Endodermal cell (in vitro differentiated cells): ENCODE results near the gene OTUD1. TPM values are rescaled to one million over a fixed set of nuclear protein-coding genes. Genes with fewer than 3 reads are reported as not detected.

Experiments used
- DNase-seq: peaks from one replicate; pipeline ENCODE4 v3.0.0-alpha.2; 2017
- H3K27ac ChIP-seq: 2 replicates; pipeline ENCODE4 v1.5.1; 2013; ENCODE audit warnings: mild to moderate bottlenecking, low read depth, low read length, moderate library complexity
- H3K27me3 ChIP-seq: 2 replicates; pipeline ENCODE4 v1.6.1; 2013; ENCODE audit warnings: mild to moderate bottlenecking, low read length, moderate library complexity; ENCODE audit not compliant: insufficient read depth, control insufficient read depth, poor library complexity, severe bottlenecking
- H3K36me3 ChIP-seq: 2 replicates; pipeline ENCODE4 v1.7.0; 2013; ENCODE audit warnings: mild to moderate bottlenecking, low read length, moderate library complexity; ENCODE audit not compliant: control insufficient read depth, insufficient read depth
- H3K4me1 ChIP-seq: one replicate; pipeline ENCODE4 v1.7.0; 2013; ENCODE audit warnings: low read length; ENCODE audit not compliant: control insufficient read depth, insufficient read depth
- H3K4me3 ChIP-seq: 2 replicates; pipeline ENCODE4 v1.5.1; 2013; ENCODE audit warnings: mild to moderate bottlenecking, low read length, moderate library complexity
- H3K9ac ChIP-seq: 2 replicates; pipeline ENCODE4 v1.6.1; 2013; ENCODE audit warnings: mild to moderate bottlenecking, low read length, moderate library complexity; ENCODE audit not compliant: poor library complexity, severe bottlenecking; ENCODE audit errors: extremely low read depth
- H3K9me3 ChIP-seq: 2 replicates; pipeline ENCODE4 v1.6.1; 2013; ENCODE audit warnings: mild to moderate bottlenecking, low read length, moderate library complexity; ENCODE audit not compliant: control insufficient read depth
- H3K27ac Mint-ChIP-seq: 2 replicates; pipeline ENCODE4 v1.8.0; 2020; ENCODE audit warnings: mixed read lengths
- H3K27me3 Mint-ChIP-seq: 2 replicates; pipeline ENCODE4 v1.8.0; 2021; ENCODE audit warnings: mild to moderate bottlenecking, mixed read lengths; ENCODE audit not compliant: insufficient read depth
- H3K36me3 Mint-ChIP-seq: 2 replicates; pipeline ENCODE4 v1.8.0; 2020; ENCODE audit warnings: low read depth, mixed read lengths
- H3K4me1 Mint-ChIP-seq: 2 replicates; pipeline ENCODE4 v1.8.0; 2020; ENCODE audit warnings: mixed read lengths
- H3K4me3 Mint-ChIP-seq: 2 replicates; pipeline ENCODE4 v1.8.0; 2020; ENCODE audit warnings: mild to moderate bottlenecking, moderate library complexity, mixed read lengths
- H3K9me3 Mint-ChIP-seq: 2 replicates; pipeline ENCODE4 v1.8.0; 2020; ENCODE audit warnings: mild to moderate bottlenecking, mixed read lengths
- CTCF ChIP-seq: fragments of 200-600 bp; sonication (generic); conservative IDR thresholded peaks from 2 replicates; pipeline ENCODE4 v1.5.0; 2021; ENCODE audit warnings: antibody characterized with exemption, mild to moderate bottlenecking
- WGBS, 2 experiments: methylation state at CpG; one replicate each; pipeline versions ENCODE4 v1.1.5 to v1.1.7; 2013; ENCODE audit warnings: missing lambda C conversion rate in 2 of 2, mixed read lengths in 1 of 2; ENCODE audit not compliant: insufficient coverage in 1 of 2, insufficient read length in 1 of 2; 5-methylcytosine and 5-hydroxymethylcytosine counted together
- total RNA-seq, 2 donors: library from RNA; stranded (reverse); fragmentation: NEBNext Ultra II Directional in 1 of 2; extraction: Animal tissue kit (Norgen Biotek cat#: 25700) in 1 of 2; gene quantifications; 2 replicates in 1 of 2; 3 replicates in 1 of 2; pipeline ENCODE4 v1.2.1, GENCODE V29; 2021

Gene OTUD1
- total RNA-seq, 2 donors from 2014 or later, result 8.7 to 12.4 TPM

DNA sequence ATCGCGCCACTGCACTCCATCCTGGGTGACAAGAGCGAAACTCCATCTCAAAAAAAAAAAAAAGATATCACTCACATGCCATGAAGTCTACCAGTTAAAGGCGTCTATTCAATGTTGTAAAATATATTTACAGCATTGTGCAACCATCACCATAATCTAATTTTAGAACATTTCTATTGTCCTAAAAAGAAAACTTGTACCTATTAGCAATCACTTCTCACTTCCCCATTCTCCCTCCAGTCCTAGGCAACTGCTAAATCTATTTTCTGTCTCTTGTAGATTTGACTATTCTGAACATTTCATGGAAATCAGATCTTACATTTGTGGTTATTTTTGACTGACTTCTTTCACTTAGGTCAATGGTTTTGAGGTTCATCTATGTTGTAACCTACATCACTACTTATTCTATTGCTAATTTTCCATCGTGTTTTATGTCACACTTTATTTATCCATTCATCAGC, 25.2 kb upstream of the OTUD1 start:
- H3K36me3 Mint-ChIP-seq, result no peaks in the 10 kb centered on the region
- H3K27me3 Mint-ChIP-seq, result no peaks in the 10 kb centered on the region
- whole genome bisulfite sequencing, 2 experiments, result 88% methylated on average over 4 of the region's 5 CpGs; no CpG with 5 or more reads in 1 of the 2 experiments
- H3K4me1 ChIP-seq, result peaks cover 2% of the 10 kb centered on the region
- no peak overlapping the region for H3K4me3 Mint-ChIP-seq
- peaks cover 15% of the 10 kb centered on the region for H3K4me1 Mint-ChIP-seq
- no peak overlapping the region for H3K27ac Mint-ChIP-seq
- no peak overlapping the region for H3K27ac ChIP-seq
- TF ChIP-seq CTCF, result no peak
- no peak overlapping the region for H3K9ac ChIP-seq
- H3K9me3 Mint-ChIP-seq, result no peaks in the 10 kb centered on the region
- DNase-seq, result no peak
- no peaks in the 10 kb centered on the region for H3K27me3 ChIP-seq
- no peaks in the 10 kb centered on the region for H3K36me3 ChIP-seq
- no peak overlapping the region for H3K4me3 ChIP-seq
- no peaks in the 10 kb centered on the region for H3K9me3 ChIP-seq

GRCh38 chr10:23414658-23415057, 24.2 kb upstream of the OTUD1 start:
- no peak overlapping the region for H3K27ac ChIP-seq
- no peaks in the 10 kb centered on the region for H3K9me3 ChIP-seq
- peaks cover 24% of the 10 kb centered on the region for H3K4me1 Mint-ChIP-seq
- no peak overlapping the region for H3K4me3 ChIP-seq
- no peak for DNase-seq
- no peak overlapping the region for H3K4me3 Mint-ChIP-seq
- TF ChIP-seq CTCF, result no peak
- H3K4me1 ChIP-seq, result peaks cover 2% of the 10 kb centered on the region
- no peaks in the 10 kb centered on the region for H3K27me3 ChIP-seq
- no peaks in the 10 kb centered on the region for H3K36me3 Mint-ChIP-seq
- H3K36me3 ChIP-seq, result no peaks in the 10 kb centered on the region
- H3K27me3 Mint-ChIP-seq, result no peaks in the 10 kb centered on the region
- no peaks in the 10 kb centered on the region for H3K9me3 Mint-ChIP-seq
- no peak overlapping the region for H3K27ac Mint-ChIP-seq
- 93% methylated on average over 2 of the region's 2 CpGs; no CpG with 5 or more reads in 1 of the 2 experiments for WGBS, 2 experiments
- H3K9ac ChIP-seq, result no peak overlapping the region

GRCh38 chr10:23417254-23417653, 21.6 kb upstream of the OTUD1 start:
- Mint-ChIP-seq H3K27me3 (no peaks in the 10 kb centered on the region), H3K27ac (peak overlapping the region; percentile 36), H3K4me1 (peaks cover 24% of the 10 kb centered on the region), H3K9me3 (no peaks in the 10 kb centered on the region), H3K36me3 (no peaks in the 10 kb centered on the region), H3K4me3 (no peak overlapping the region)
- Histone ChIP-seq H3K27ac (no peak overlapping the region), H3K27me3 (no peaks in the 10 kb centered on the region), H3K4me3 (no peak overlapping the region), H3K9me3 (no peaks in the 10 kb centered on the region), H3K4me1 (peaks cover 2% of the 10 kb centered on the region), H3K9ac (no peak overlapping the region), H3K36me3 (no peaks in the 10 kb centered on the region)
- WGBS, 2 experiments, result 78 to 88% methylated on average over 1 of the region's 1 CpG
- no peak for DNase-seq
- no peak for TF ChIP-seq CTCF
